K562 (cell line): ENCODE results near the gene CRYZ. TPM values are rescaled to one million over a fixed set of nuclear protein-coding genes. Genes with fewer than 3 reads are reported as not detected.

Experiments
- ATAC-seq: fragments of 200-7000 bp; cut with Tn5 transposase; 3 replicates; pipeline ENCODE4 v1.9.1; 2020; ENCODE audit warnings: moderate library complexity
- BruUV-seq: library from RNA; stranded (reverse); fragments of 400-500 nt; replicated peaks from 2 replicates; lab custom pipeline; 2021; lab: Mats Ljungman, UMichigan
- CTCF ChIA-PET: fragments of 300-600 bp; formaldehyde crosslinking; extraction: SDS; loops from one replicate; lab custom pipeline; 2021; ENCODE audit warnings: low intra/inter-chr PET ratio; lab: Yijun Ruan, JAX
- POLR2A ChIA-PET: fragments of 300-600, 350-650 bp; sonication (Branson Sonifier 250); formaldehyde crosslinking; extraction: SDS; loops from one replicate; lab custom pipeline; 2021; ENCODE audit warnings: antibody characterized with exemption, inconsistent platforms; lab: Yijun Ruan, JAX
- DNase-seq, 4 experiments: peaks; one replicate each; pipeline versions ENCODE4 v3.0.0 to v3.0.0-alpha.2; 2011 to 2018; ENCODE audit warnings: low spot score in 3 of 4, mixed read lengths in 3 of 4; ENCODE audit errors: extremely low read depth in 1 of 4
- FAIRE-seq: peaks from 2 replicates; lab custom pipeline; 2011; peaks lifted over from hg19 to GRCh38; lab: Jason Lieb, UNC
- H2AFZ ChIP-seq: 2 replicates; pipeline ENCODE4 v1.6.0; 2011; ENCODE audit warnings: low read depth, low read length, control low read depth, inconsistent platforms
- H3K27ac ChIP-seq: fragments of 200-600 bp; 3 replicates; pipeline ENCODE4 v1.8.0; 2011; ENCODE audit warnings: low read depth, mild to moderate bottlenecking, control low read depth, inconsistent platforms, low read length, moderate library complexity, mixed read lengths; ENCODE audit errors: extremely low read depth
- H3K27me3 ChIP-seq, 2 experiments: fragments of 300-600 bp in 1 of 2; 2 replicates in 1 of 2; 3 replicates in 1 of 2; pipeline versions ENCODE4 v1.6.0 to v1.8.0; 2011; ENCODE audit warnings: inconsistent platforms in 2 of 2, low read length in 2 of 2, mild to moderate bottlenecking in 1 of 2, mixed read lengths in 1 of 2, moderate library complexity in 1 of 2; ENCODE audit not compliant: control insufficient read depth in 2 of 2, insufficient read depth in 2 of 2
- H3K36me3 ChIP-seq: fragments of 300-600 bp; 3 replicates; pipeline ENCODE4 v1.8.0; 2011; ENCODE audit warnings: mild to moderate bottlenecking, low read length, inconsistent platforms; ENCODE audit not compliant: control insufficient read depth, insufficient read depth
- H3K4me1 ChIP-seq, 2 experiments: fragments of 200-600 bp in 1 of 2; replicated peaks in 1 of 2; 2 replicates in 1 of 2; 3 replicates in 1 of 2; pipeline versions ENCODE4 v1.5.1 to v1.8.0; 2011; ENCODE audit warnings: inconsistent platforms in 2 of 2, low read length in 2 of 2, mild to moderate bottlenecking in 1 of 2, mixed read lengths in 1 of 2, moderate library complexity in 1 of 2; ENCODE audit not compliant: control insufficient read depth in 2 of 2, insufficient read depth in 2 of 2
- H3K4me2 ChIP-seq: 2 replicates; pipeline ENCODE4 v1.6.1; 2011; ENCODE audit warnings: low read length, control low read depth, inconsistent platforms, mixed read lengths; ENCODE audit not compliant: insufficient read depth
- H3K4me3 ChIP-seq: fragments of 200-600 bp; sonication (generic), shearing (Covaris generic); 2 replicates; pipeline ENCODE4 v1.5.1; 2016; ENCODE audit warnings: control low read depth, inconsistent platforms
- H3K79me2 ChIP-seq: fragments of 200-600 bp; 3 replicates; pipeline ENCODE4 v1.8.0; 2011; ENCODE audit warnings: low read length, inconsistent platforms; ENCODE audit not compliant: control insufficient read depth, insufficient read depth
- H3K9ac ChIP-seq, 2 experiments: 2 replicates each; pipeline versions ENCODE4 v1.6.0 to v1.6.1; 2011; ENCODE audit warnings: low read depth in 2 of 2, low read length in 2 of 2, control low read depth in 1 of 2, inconsistent platforms in 1 of 2, mild to moderate bottlenecking in 1 of 2, mixed read lengths in 1 of 2; ENCODE audit not compliant: insufficient read depth in 1 of 2
- H3K9me1 ChIP-seq: one replicate; pipeline ENCODE4 v1.6.0; 2011; ENCODE audit warnings: inconsistent platforms, mild to moderate bottlenecking, low read length, moderate library complexity; ENCODE audit not compliant: control insufficient read depth, insufficient read depth
- H3K9me3 ChIP-seq: replicated peaks from 2 replicates; pipeline ENCODE4 v1.5.1; 2011; ENCODE audit warnings: low read depth, low read length, inconsistent platforms; ENCODE audit not compliant: control insufficient read depth, insufficient read depth
- H4K20me1 ChIP-seq: replicated peaks from 2 replicates; pipeline ENCODE4 v1.6.1; 2011; ENCODE audit warnings: low read length, inconsistent platforms, mixed read lengths; ENCODE audit not compliant: control insufficient read depth, insufficient read depth
- BMI1 ChIP-seq: fragments of 150-350 bp; IDR thresholded peaks from 2 replicates; pipeline ENCODE4 v1.6.1; 2014; ENCODE audit warnings: low read length
- CTBP1 ChIP-seq: fragments of 450-650 bp; IDR thresholded peaks from 2 replicates; pipeline ENCODE4 v1.6.1; 2016; ENCODE audit warnings: borderline replicate concordance
- FUS ChIP-seq: fragments of 200-400 bp; formaldehyde crosslinking; optimal IDR thresholded peaks from 2 replicates; pipeline ENCODE3; 2017; ENCODE audit warnings: low read depth, low read length
- NBN ChIP-seq: fragments of 450-650 bp; IDR thresholded peaks from 2 replicates; pipeline ENCODE4 v1.6.1; 2016; ENCODE audit warnings: low read depth, mild to moderate bottlenecking
- SAFB2 ChIP-seq: fragments of 200-400 bp; formaldehyde crosslinking; IDR thresholded peaks from 2 replicates; pipeline ENCODE4 v1.6.1; 2018; ENCODE audit warnings: borderline replicate concordance, low read length, low read depth, moderate library complexity; ENCODE audit not compliant: severe bottlenecking
- SREBF2 ChIP-seq: sonication (generic); formaldehyde crosslinking; IDR thresholded peaks from 2 replicates; pipeline ENCODE4 v1.4.0; 2020; ENCODE audit warnings: mild to moderate bottlenecking, missing genetic modification reagents
- ZNF740 ChIP-seq, 3 experiments: fragments of 200-800 bp in 1 of 3; sonication (Bioruptor generic) in 1 of 3; sonication (generic) in 1 of 3; formaldehyde crosslinking in 1 of 3; IDR thresholded peaks; 2 replicates each; pipeline versions ENCODE4 v1.6.1 to v1.8.0; 2016 to 2022; ENCODE audit warnings: mild to moderate bottlenecking in 2 of 3, missing compliant biosample characterization in 2 of 3, missing genetic modification characterization in 2 of 3, missing genetic modification reagents in 1 of 3
- WGBS: fragments of 100-300 bp; shearing (Covaris generic); methylation state at CpG from one replicate; pipeline ENCODE4 v1.1.6; 2016; ENCODE audit warnings: low coverage, mixed read lengths; ENCODE audit not compliant: insufficient coverage; ENCODE audit errors: missing lambda C conversion rate; 5-methylcytosine and 5-hydroxymethylcytosine counted together
- in situ Hi-C: fragments of 300-500 bp; cut with MboI; formaldehyde crosslinking; loops from 4 replicates; pipeline ENCODE4 v1.15.0; 2018; ENCODE audit warnings: inconsistent platforms, mixed read lengths
- intact Hi-C: fragments of 100-400 bp; cut with micrococcal nuclease; formaldehyde crosslinking; loops from 2 replicates; pipeline ENCODE4 v1.14.2; 2022
- polyA plus RNA-seq, 8 experiments: library from polyadenylated mRNA; depleted of rRNA in 4 of 8; stranded (reverse) in 5 of 8; unstranded in 3 of 8; fragments of >200 nt; fragmentation: Nextera tagmentation in 2 of 8; fragmentation: Illumina TruSeq in 1 of 8; extraction: Ambion mirVana in 2 of 8; extraction: Trizol in 1 of 8; gene quantifications; 2 replicates each; pipeline versions ENCODE4 v1.2.1 to v1.2.3, GENCODE V29; 2011 to 2014; ENCODE audit warnings: inconsistent platforms in 1 of 8, missing spikeins in 1 of 8
- total RNA-seq, 7 experiments: library from RNA; depleted of rRNA in 6 of 7; stranded (reverse); fragments of >200 nt in 6 of 7; fragmentation: Illumina TruSeq in 2 of 7; extraction: Trizol in 2 of 7; gene quantifications; 2 replicates each; pipeline versions ENCODE4 v1.2.1 to v1.2.3, GENCODE V29; 2011 to 2021; ENCODE audit warnings: low replicate concordance in 1 of 7

CRYZ gene
- total and polyA plus RNA-seq, 9 of the 15 experiments (the other 6 are each of a cell fraction or from before 2014, with no cell fraction given), result 51.7 to 179 (median 81.4) TPM

DNA sequence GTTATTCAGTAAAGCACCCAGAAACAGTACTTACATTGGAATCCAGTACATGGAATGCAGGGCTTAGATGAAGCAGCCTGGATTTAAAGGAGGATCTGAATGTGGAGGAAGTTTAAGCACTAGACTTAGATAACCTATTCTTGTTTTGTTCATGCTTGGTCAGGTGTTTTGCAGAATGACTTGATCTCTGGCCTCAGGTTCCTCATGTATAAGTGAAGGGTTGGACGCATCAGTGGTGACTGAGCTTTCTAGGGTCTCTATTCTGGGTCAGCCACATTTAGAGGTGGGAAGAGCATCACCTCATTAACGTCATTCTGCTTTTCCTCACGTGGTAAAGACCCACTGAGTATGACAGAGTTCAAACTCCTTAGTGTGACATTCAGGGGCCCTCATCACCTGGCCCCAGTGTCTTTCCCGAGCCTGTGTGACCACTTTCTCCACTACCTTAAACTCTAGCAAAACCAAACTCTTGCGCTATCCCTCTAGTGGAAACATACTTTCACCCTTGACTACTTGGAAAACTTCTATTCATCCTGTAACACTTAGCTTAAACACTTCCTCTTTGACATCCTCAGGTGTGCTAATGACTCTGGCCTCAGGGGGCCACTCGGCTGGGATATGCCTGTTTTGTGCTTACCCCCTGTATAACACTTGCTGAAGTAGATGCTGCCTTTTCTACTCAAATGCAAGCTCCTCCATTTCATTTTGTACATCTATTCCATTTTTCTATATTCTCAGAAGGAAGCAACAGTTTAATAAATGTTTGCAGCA lies 58.4 kb downstream of the CRYZ start:
- no peaks in the 10 kb centered on the region for H3K79me2 ChIP-seq
- no peak for FAIRE-seq
- no peaks in the 10 kb centered on the region for H3K9me1 ChIP-seq
- H4K20me1 ChIP-seq, result no peaks in the 10 kb centered on the region
- no peaks in the 10 kb centered on the region for H3K27me3 ChIP-seq
- intact Hi-C loops, result no loop called here
- TF ChIP-seq ZNF740 (CRISPR knock-in tag; IDR thresholded peaks at IDR 0.05) (no peak), ZNF740 (tag; IDR thresholded peaks at IDR 0.05) (no peak), SREBF2 (CRISPR knock-in tag) (no peak), NBN (no peak), CTBP1 (no peak), FUS (no peak), SAFB2 (no peak), BMI1 (no peak)
- TF ChIP-seq, all 486 proteins: peak for 0
- in situ Hi-C loops, result no loop called here
- no peak overlapping the region for H2AFZ ChIP-seq
- no peak overlapping the region for H3K4me3 ChIP-seq
- ATAC-seq, result no peak
- H3K27ac ChIP-seq, result no peak overlapping the region
- no peak overlapping the region for H3K9ac ChIP-seq
- no peaks in the 10 kb centered on the region for H3K36me3 ChIP-seq
- H3K9me3 ChIP-seq, result no peaks in the 10 kb centered on the region
- H3K4me2 ChIP-seq, result no peak overlapping the region
- ChIA-PET CTCF (no interaction called here), POLR2A (interaction anchor here (0.7 kb wide), 1 partner anchor 634 kb away, joined by 3 read pairs; no protein-coding TSS in a partner anchor)
- WGBS, result 2% methylated on average over 6 of the region's 6 CpGs
- BruUV-seq, result no TSS peak
- peaks cover 0 to 3% of the 10 kb centered on the region in 2 experiments; a peak in 1 of 5 replicates for H3K4me1 ChIP-seq
- no peak for DNase-seq
